Gastrocnemius medialis (tissue), 4 donors: ENCODE measurements around the gene SFPQ. TPM values are rescaled to one million over a fixed set of nuclear protein-coding genes. Genes with fewer than 3 reads are reported as not detected.

ENCODE experiments used
- ATAC-seq, 2 donors: fragments of 150-250 bp; one replicate each; pipeline ENCODE4 v1.9.1; 2016
- DNase-seq, 2 donors: peaks; one replicate each; pipeline ENCODE4 v3.0.0-alpha.2; 2019
- H3K27ac ChIP-seq, 4 donors: fragments of 200-600 bp; sonication (generic); 1 replicate in 1 of 4; 2 replicates in 3 of 4; pipeline ENCODE4 v1.5.1; 2016 to 2018; ENCODE audit warnings: mild to moderate bottlenecking in 2 of 4, moderate library complexity in 1 of 4
- H3K27me3 ChIP-seq, 3 donors: fragments of 200-600 bp; sonication (generic) in 2 of 3; 1 replicate in 1 of 3; 2 replicates in 2 of 3; pipeline versions ENCODE4 v1.5.1 to v1.6.0; 2016 to 2019; ENCODE audit warnings: mild to moderate bottlenecking in 1 of 3, moderate library complexity in 1 of 3
- H3K36me3 ChIP-seq, 2 donors: fragments of 200-600 bp; sonication (generic) in 1 of 2; one replicate each; pipeline ENCODE4 v1.5.1; 2017 to 2018
- H3K4me1 ChIP-seq, 2 donors: fragments of 200-600 bp; sonication (generic) in 1 of 2; one replicate each; pipeline ENCODE4 v1.5.1; 2016 to 2017; ENCODE audit warnings: mild to moderate bottlenecking in 2 of 2
- H3K4me3 ChIP-seq, 4 donors: fragments of 200-600 bp; sonication (generic) in 3 of 4; 1 replicate in 1 of 4; 2 replicates in 3 of 4; pipeline ENCODE4 v1.5.1; 2016 to 2019; ENCODE audit warnings: mild to moderate bottlenecking in 2 of 4
- H3K9me3 ChIP-seq, 3 donors: fragments of 200-600 bp; sonication (generic) in 2 of 3; 1 replicate in 1 of 3; 2 replicates in 2 of 3; pipeline ENCODE4 v1.5.1; 2016 to 2019
- CTCF ChIP-seq, 5 experiments: fragments of 450-650 bp in 3 of 5; fragments of 200-600 bp in 2 of 5; sonication (generic) in 2 of 5; IDR thresholded peaks in 4 of 5; conservative IDR thresholded peaks in 1 of 5; 1 replicate in 4 of 5; 2 replicates in 1 of 5; pipeline ENCODE4 v1.5.1; 2016 to 2019; ENCODE audit warnings: antibody characterized with exemption in 5 of 5, mild to moderate bottlenecking in 3 of 5, moderate library complexity in 3 of 5
- POLR2A ChIP-seq, 2 donors: fragments of 450-650 bp; IDR thresholded peaks; one replicate each; pipeline ENCODE4 v1.6.1; 2017; ENCODE audit warnings: antibody characterized with exemption in 2 of 2, mild to moderate bottlenecking in 2 of 2, moderate library complexity in 2 of 2
- in situ Hi-C, 4 donors: fragments of 200-750 bp; cut with MboI; loops; one replicate each; pipeline versions ENCODE4 v1.15.0 to v1.8.0; 2017; ENCODE audit warnings: low sequenced_read_pairs in 4 of 4
- intact Hi-C: fragments of 100-400 bp; cut with DNase I; formaldehyde crosslinking; loops from one replicate; pipeline ENCODE4 v1.15.1; 2023; ENCODE audit warnings: low total_unique reads
- total RNA-seq, 4 donors: library from RNA; depleted of rRNA; stranded (reverse); fragments of >200 nt; gene quantifications; one replicate each; pipeline versions ENCODE4 v1.1.0 to v1.2.3, GENCODE V29; 2016

The SFPQ gene
- total RNA-seq, 4 donors from 2014 or later, result 70.1 to 128 (median 82.4) TPM

- Histone ChIP-seq H3K27ac (no peak overlapping the region), H3K36me3 (no peaks in the 10 kb centered on the region), H3K9me3 (no peaks in the 10 kb centered on the region), H3K4me1 (no peaks in the 10 kb centered on the region), H3K27me3 (no peaks in the 10 kb centered on the region), H3K4me3 (no peak overlapping the region)
- in situ Hi-C loops, result loop anchor here in 1 of 4 donors (10.0 kb wide), 1 partner anchor 93 kb away; no protein-coding TSS in a partner anchor
- TF ChIP-seq CTCF (IDR thresholded peaks at IDR 0.05 in 4 of 5, conservative IDR thresholded peaks at IDR 0.05 in 1 of 5), result no peak
- TF ChIP-seq POLR2A (IDR thresholded peaks at IDR 0.05), result no peak
- no peak for ATAC-seq
- DNase-seq, result no peak
- intact Hi-C loops, result loop anchor here (1.0 kb wide), 1 partner anchor 97 kb away; no protein-coding TSS in a partner anchor
Observed at GRCh38 chr1:35201631-35202030, 8.7 kb upstream of the SFPQ start.

GRCh38 chr1:35192056-35192852, 691 bp downstream of the SFPQ start:
- TF ChIP-seq CTCF (IDR thresholded peaks at IDR 0.05 in 4 of 5, conservative IDR thresholded peaks at IDR 0.05 in 1 of 5) (peak in 4 of 5 experiments; percentile 12 to 45 (median 29)), POLR2A (IDR thresholded peaks at IDR 0.05) (peak; percentile 48 to 62)
- in situ Hi-C loops, result loop anchor here in 2 of 4 donors (10.0 to 25.0 kb wide), 2 partner anchors 330 to 363 kb away; partner anchors contain the start of genes KIAA0319L (in 1 of the 2), NCDN (in 1 of the 2) and SMIM12 (in 1 of the 2)
- H3K4me1 ChIP-seq, result peaks cover 34 to 48% of the 10 kb centered on the region in 2 donors

GRCh38 chr1:35191429-35192055, 1.4 kb downstream of the SFPQ start:
- no peak for TF ChIP-seq CTCF (IDR thresholded peaks at IDR 0.05 in 4 of 5, conservative IDR thresholded peaks at IDR 0.05 in 1 of 5)
- no peak for TF ChIP-seq POLR2A (IDR thresholded peaks at IDR 0.05)
- ATAC-seq (no peak), DNase-seq (no peak)
- Histone ChIP-seq H3K9me3 (no peaks in the 10 kb centered on the region), H3K4me1 (peaks cover 41 to 54% of the 10 kb centered on the region in 2 donors), H3K36me3 (peaks cover 6 to 50% of the 10 kb centered on the region in 2 donors), H3K27me3 (no peaks in the 10 kb centered on the region), H3K27ac (peak overlapping the region; percentile 97 to 100 (median 100)), H3K4me3 (peak overlapping the region; percentile 62 to 99 (median 93))
- intact Hi-C loops (loop anchor here (2.0 to 10.0 kb wide), 5 partner anchors 76 to 443 kb away; partner anchors contain the start of genes KIAA0319L, NCDN, ZMYM4 and ZMYM6), in situ Hi-C loops (loop anchor here in 2 of 4 donors (10.0 to 25.0 kb wide), 2 partner anchors 329 to 363 kb away; partner anchors contain the start of genes KIAA0319L (in 1 of the 2), NCDN (in 1 of the 2) and SMIM12 (in 1 of the 2))

More at GRCh38 chr1:35192056-35192852, 691 bp downstream of the SFPQ start:
- H3K27me3 ChIP-seq, result no peaks in the 10 kb centered on the region
- intact Hi-C loops, result loop anchor here (2.0 to 10.0 kb wide), 5 partner anchors 75 to 443 kb away; partner anchors contain the start of genes KIAA0319L, NCDN, ZMYM4 and ZMYM6
- peak overlapping the region; percentile 62 to 99 (median 93) for H3K4me3 ChIP-seq
- peak overlapping the region; percentile 97 to 100 (median 100) for H3K27ac ChIP-seq
- peaks cover 6 to 43% of the 10 kb centered on the region in 2 donors for H3K36me3 ChIP-seq
- ATAC-seq, result peak; percentile 71 to 72
- DNase-seq, result peak; percentile 75 to 79
- no peaks in the 10 kb centered on the region for H3K9me3 ChIP-seq

GRCh38 chr1:35190784-35191183, 2.2 kb downstream of the SFPQ start:
- ATAC-seq (no peak), DNase-seq (no peak)
- H3K27me3 ChIP-seq, result no peaks in the 10 kb centered on the region
- peak overlapping the region; percentile 62 to 99 (median 93) for H3K4me3 ChIP-seq
- no peaks in the 10 kb centered on the region for H3K9me3 ChIP-seq
- TF ChIP-seq POLR2A (IDR thresholded peaks at IDR 0.05) (no peak), CTCF (IDR thresholded peaks at IDR 0.05 in 4 of 5, conservative IDR thresholded peaks at IDR 0.05 in 1 of 5) (no peak)
- H3K4me1 ChIP-seq, result peaks cover 49 to 62% of the 10 kb centered on the region in 2 donors
- H3K27ac ChIP-seq, result peak overlapping the region; percentile 97 to 100 (median 100)
- intact Hi-C loops (loop anchor here (5.0 to 10.0 kb wide), 3 partner anchors 77 to 444 kb away; partner anchors contain the start of gene ZMYM4), in situ Hi-C loops (loop anchor here in 2 of 4 donors (10.0 to 25.0 kb wide), 2 partner anchors 328 to 364 kb away; partner anchors contain the start of genes KIAA0319L (in 1 of the 2), NCDN (in 1 of the 2) and SMIM12 (in 1 of the 2))
- peaks cover 6 to 57% of the 10 kb centered on the region in 2 donors for H3K36me3 ChIP-seq
